IMR-90 (cell line): Measurements from ENCODE around the gene CRTC1. TPM values are rescaled to one million over a fixed set of nuclear protein-coding genes. Genes with fewer than 3 reads are reported as not detected.

Experiments
- ATAC-seq: fragments of 200-7000 bp; cut with Tn5 transposase; 2 replicates; pipeline ENCODE4 v1.9.1; 2020; ENCODE audit warnings: low read depth, mild to moderate bottlenecking, moderate library complexity
- BruUV-seq: library from RNA; stranded (reverse); fragments of 400-500 nt; replicated peaks from 2 replicates; lab custom pipeline; 2021; lab: Mats Ljungman, UMichigan
- CTCF ChIA-PET: fragments of 300-600 bp; formaldehyde crosslinking; extraction: SDS; loops from one replicate; lab custom pipeline; 2021; ENCODE audit warnings: antibody characterized with exemption; lab: Yijun Ruan, JAX
- POLR2A ChIA-PET: fragments of 300-600 bp; sonication (Branson Sonifier 250); formaldehyde crosslinking; loops from one replicate; lab custom pipeline; 2022; ENCODE audit warnings: antibody characterized with exemption; ENCODE audit not compliant: unreplicated experiment; lab: Charles Lee
- DNase-seq: peaks from one replicate; pipeline ENCODE4 v3.0.0; 2013
- H2AFZ ChIP-seq: replicated peaks from 2 replicates; pipeline ENCODE3; 2013; ENCODE audit warnings: low read length, mild to moderate bottlenecking; ENCODE audit not compliant: poor library complexity
- H2AK5ac ChIP-seq: 2 replicates; pipeline ENCODE4 v1.6.1; 2013; ENCODE audit warnings: low read depth, low read length, inconsistent platforms
- H2AK9ac ChIP-seq: replicated peaks from 2 replicates; pipeline ENCODE3; 2013; ENCODE audit warnings: mild to moderate bottlenecking, low read depth, low read length, moderate library complexity; ENCODE audit not compliant: poor library complexity
- H2BK120ac ChIP-seq: 2 replicates; pipeline ENCODE4 v1.6.1; 2013; ENCODE audit warnings: low read depth, low read length, inconsistent platforms
- H2BK15ac ChIP-seq: 3 replicates; pipeline ENCODE4 v1.6.1; 2013; ENCODE audit warnings: low read depth, low read length, inconsistent platforms
- H2BK20ac ChIP-seq: 2 replicates; pipeline ENCODE4 v1.6.1; 2013; ENCODE audit warnings: low read depth, mild to moderate bottlenecking, inconsistent platforms, low read length, moderate library complexity
- H2BK5ac ChIP-seq: 2 replicates; pipeline ENCODE4 v1.6.1; 2013; ENCODE audit warnings: mild to moderate bottlenecking, low read depth, low read length, inconsistent platforms; ENCODE audit not compliant: poor library complexity, severe bottlenecking
- H3K14ac ChIP-seq: replicated peaks from 2 replicates; pipeline ENCODE4 v1.6.1; 2013; ENCODE audit warnings: low read depth, low read length, inconsistent platforms
- H3K18ac ChIP-seq: 2 replicates; pipeline ENCODE4 v1.6.1; 2013; ENCODE audit warnings: low read depth, low read length, control low read depth
- H3K23ac ChIP-seq: 2 replicates; pipeline ENCODE4 v1.6.1; 2013; ENCODE audit warnings: low read depth, low read length, inconsistent platforms
- H3K27ac ChIP-seq: 2 replicates; pipeline ENCODE4 v1.5.1; 2013; ENCODE audit warnings: mild to moderate bottlenecking, control low read depth, low read length; ENCODE audit not compliant: insufficient read depth
- H3K27me3 ChIP-seq: 2 replicates; pipeline ENCODE4 v1.6.1; 2013; ENCODE audit warnings: low read length; ENCODE audit not compliant: control insufficient read depth, insufficient read depth
- H3K36me3 ChIP-seq: 2 replicates; pipeline ENCODE4 v1.6.1; 2013; ENCODE audit warnings: low read length, mixed read lengths; ENCODE audit not compliant: control insufficient read depth, insufficient read depth
- H3K4ac ChIP-seq: 2 replicates; pipeline ENCODE4 v1.6.1; 2013; ENCODE audit warnings: low read depth, low read length, inconsistent platforms
- H3K4me1 ChIP-seq: 2 replicates; pipeline ENCODE4 v1.6.1; 2013; ENCODE audit warnings: low read length, mixed read lengths; ENCODE audit not compliant: control insufficient read depth, insufficient read depth
- H3K4me2 ChIP-seq: 2 replicates; pipeline ENCODE4 v1.6.1; 2013; ENCODE audit warnings: low read depth, mild to moderate bottlenecking, control low read depth, low read length, moderate library complexity
- H3K4me3 ChIP-seq: 2 replicates; pipeline ENCODE4 v1.5.1; 2013; ENCODE audit warnings: low read depth, mild to moderate bottlenecking, control low read depth, low read length, moderate library complexity; ENCODE audit not compliant: insufficient read depth
- H3K56ac ChIP-seq: 2 replicates; pipeline ENCODE4 v1.6.1; 2013; ENCODE audit warnings: low read length, inconsistent platforms; ENCODE audit not compliant: insufficient read depth; ENCODE audit errors: extremely low read depth
- H3K79me1 ChIP-seq, 2 experiments: 2 replicates each; pipeline ENCODE4 v1.6.1; 2013; ENCODE audit warnings: low read length in 2 of 2, inconsistent platforms in 1 of 2, low read depth in 1 of 2
- H3K9ac ChIP-seq: 2 replicates; pipeline ENCODE4 v1.6.1; 2013; ENCODE audit warnings: low read depth, low read length, control low read depth
- H3K9me1 ChIP-seq: 2 replicates; pipeline ENCODE4 v1.6.1; 2013; ENCODE audit warnings: low read length, inconsistent platforms; ENCODE audit not compliant: insufficient read depth
- H3K9me3 ChIP-seq: 2 replicates; pipeline ENCODE4 v1.6.1; 2013; ENCODE audit warnings: low read length; ENCODE audit not compliant: control insufficient read depth, insufficient read depth
- H4K20me1 ChIP-seq: 2 replicates; pipeline ENCODE4 v1.6.1; 2013; ENCODE audit warnings: low read length, inconsistent platforms; ENCODE audit not compliant: insufficient read depth
- H4K5ac ChIP-seq: 2 replicates; pipeline ENCODE4 v1.6.1; 2013; ENCODE audit warnings: mild to moderate bottlenecking, low read depth, low read length, control low read depth
- H4K8ac ChIP-seq, 2 experiments: 2 replicates each; pipeline ENCODE4 v1.6.1; 2013; ENCODE audit warnings: low read depth in 2 of 2, low read length in 2 of 2, control low read depth in 1 of 2, inconsistent platforms in 1 of 2
- H4K91ac ChIP-seq: 2 replicates; pipeline ENCODE4 v1.6.1; 2013; ENCODE audit warnings: low read depth, low read length, inconsistent platforms; ENCODE audit not compliant: insufficient read depth
- BHLHE40 ChIP-seq: fragments of 150-350 bp; IDR thresholded peaks from 2 replicates; pipeline ENCODE4 v1.6.1; 2016; ENCODE audit warnings: mild to moderate bottlenecking, low read depth, low read length
- CEBPB ChIP-seq: IDR thresholded peaks from 2 replicates; pipeline ENCODE4 v1.6.1; 2012; ENCODE audit warnings: low read depth, low read length, improper control_type of control experiment
- FOS ChIP-seq: fragments of 150-350 bp; IDR thresholded peaks from 2 replicates; pipeline ENCODE4 v1.6.1; 2016; ENCODE audit warnings: low read depth, low read length
- MAFK ChIP-seq: IDR thresholded peaks from 2 replicates; pipeline ENCODE4 v1.6.1; 2012; ENCODE audit warnings: low read depth, low read length, improper control_type of control experiment
- MAZ ChIP-seq: IDR thresholded peaks from 2 replicates; pipeline ENCODE4 v1.6.1; 2012; ENCODE audit warnings: low read depth, mild to moderate bottlenecking, low read length, improper control_type of control experiment, moderate library complexity, borderline replicate concordance
- MXI1 ChIP-seq: IDR thresholded peaks from 2 replicates; pipeline ENCODE4 v1.6.1; 2012; ENCODE audit warnings: low read depth, mild to moderate bottlenecking, low read length, moderate library complexity, borderline replicate concordance
- NFE2L2 ChIP-seq: fragments of 150-350 bp; IDR thresholded peaks from 2 replicates; pipeline ENCODE4 v1.6.1; 2016; ENCODE audit warnings: low read depth, mild to moderate bottlenecking, low read length
- RCOR1 ChIP-seq: IDR thresholded peaks from 2 replicates; pipeline ENCODE4 v1.6.1; 2012; ENCODE audit warnings: mild to moderate bottlenecking, low read length, improper control_type of control experiment; ENCODE audit not compliant: insufficient replicate concordance
- RFX5 ChIP-seq: IDR thresholded peaks from 2 replicates; pipeline ENCODE4 v1.8.0; 2012; ENCODE audit warnings: low read depth, mild to moderate bottlenecking, low read length, moderate library complexity
- SMC3 ChIP-seq: fragments of 150-350 bp; IDR thresholded peaks from 2 replicates; pipeline ENCODE4 v1.6.1; 2016; ENCODE audit warnings: low read depth, mild to moderate bottlenecking, antibody characterized with exemption, low read length, moderate library complexity
- USF2 ChIP-seq: fragments of 150-350 bp; IDR thresholded peaks from 2 replicates; pipeline ENCODE4 v1.6.1; 2017; ENCODE audit warnings: mild to moderate bottlenecking, antibody characterized with exemption, low read length, low read depth
- WGBS, 2 experiments: methylation state at CpG; one replicate each; pipeline versions ENCODE4 v1.1.5 to v1.1.7; 2013; ENCODE audit warnings: missing lambda C conversion rate in 2 of 2; ENCODE audit not compliant: insufficient read length in 1 of 2; ENCODE audit errors: extremely low coverage in 2 of 2; 5-methylcytosine and 5-hydroxymethylcytosine counted together
- dilution Hi-C: fragments of 300-500 bp; cut with HindIII; formaldehyde crosslinking; loops from one replicate; pipeline ENCODE4 v1.14.3; 2018; ENCODE audit warnings: low sequenced_read_pairs; ENCODE audit not compliant: unreplicated experiment
- in situ Hi-C: fragments of 300-500 bp; cut with MboI; formaldehyde crosslinking; loops from 3 replicates; pipeline ENCODE4 v1.14.3; 2019; ENCODE audit warnings: low sequenced_read_pairs, inconsistent platforms, mixed read lengths
- intact Hi-C: fragments of 100-400 bp; cut with micrococcal nuclease; formaldehyde crosslinking; loops from 2 replicates; pipeline ENCODE4 v1.10.0; 2022
- polyA plus RNA-seq, 3 experiments: library from polyadenylated mRNA; depleted of rRNA; stranded (reverse); fragments of >200 nt; gene quantifications; 2 replicates each; pipeline ENCODE4 v1.2.3, GENCODE V29; 2012; ENCODE audit warnings: low replicate concordance in 1 of 3
- total RNA-seq: library from RNA; depleted of rRNA; stranded (reverse); fragments of >200 nt; gene quantifications from 2 replicates; pipeline ENCODE4 v1.2.3, GENCODE V29; 2012
- TF ChIP-seq, protein P1 (sequence below): conservative IDR thresholded peaks from 2 replicates; pipeline ENCODE4 v1.5.1; 2012; ENCODE audit warnings: mild to moderate bottlenecking, low read depth, low read length, improper control_type of control experiment
- TF ChIP-seq, protein P2 (sequence below): fragments of 150-350 bp; IDR thresholded peaks from 2 replicates; pipeline ENCODE4 v1.6.1; 2016; ENCODE audit warnings: low read depth, mild to moderate bottlenecking, low read length, moderate library complexity, borderline replicate concordance

CRTC1 gene
- total and polyA plus RNA-seq, 2 of the 4 experiments (the other 2 are of a cell fraction) = 0.18 to 5.7 TPM

- H3K4me3 ChIP-seq = no peak overlapping the region
- no peaks in the 10 kb centered on the region for H3K9me3 ChIP-seq
- H3K4ac ChIP-seq = no peak overlapping the region
- no peak overlapping the region for H3K27ac ChIP-seq
- H3K36me3 ChIP-seq = peaks cover 12% of the 10 kb centered on the region; the same call in 1 of the 2 replicates
- no peaks in the 10 kb centered on the region for H3K79me1 ChIP-seq
- H2AFZ ChIP-seq = no peak overlapping the region
- H2AK9ac ChIP-seq = no peak overlapping the region
- no peak overlapping the region for H3K56ac ChIP-seq
- no peak overlapping the region for H4K91ac ChIP-seq
- H3K9me1 ChIP-seq = 0 out of 2 replicates have a peak, but pooled peaks cover 3% of the 10 kb centered on the region
- no peak overlapping the region for H3K14ac ChIP-seq
- 92% methylated on average over 5 of the region's 10 CpGs; no CpG with 5 or more reads in 1 of the 2 experiments for WGBS, 2 experiments
- no peak overlapping the region for H2BK5ac ChIP-seq
- no peak overlapping the region for H2AK5ac ChIP-seq
- H2BK15ac ChIP-seq = no peak overlapping the region
- ChIA-PET POLR2A (no interaction called here), CTCF (no interaction called here)
- ATAC-seq (no peak), DNase-seq (no peak)
- H3K18ac ChIP-seq = no peak overlapping the region
- no peak overlapping the region for H3K23ac ChIP-seq
- TF ChIP-seq MAZ = no peak
- TF ChIP-seq FOS = no peak
- TF ChIP-seq, protein P1, sequence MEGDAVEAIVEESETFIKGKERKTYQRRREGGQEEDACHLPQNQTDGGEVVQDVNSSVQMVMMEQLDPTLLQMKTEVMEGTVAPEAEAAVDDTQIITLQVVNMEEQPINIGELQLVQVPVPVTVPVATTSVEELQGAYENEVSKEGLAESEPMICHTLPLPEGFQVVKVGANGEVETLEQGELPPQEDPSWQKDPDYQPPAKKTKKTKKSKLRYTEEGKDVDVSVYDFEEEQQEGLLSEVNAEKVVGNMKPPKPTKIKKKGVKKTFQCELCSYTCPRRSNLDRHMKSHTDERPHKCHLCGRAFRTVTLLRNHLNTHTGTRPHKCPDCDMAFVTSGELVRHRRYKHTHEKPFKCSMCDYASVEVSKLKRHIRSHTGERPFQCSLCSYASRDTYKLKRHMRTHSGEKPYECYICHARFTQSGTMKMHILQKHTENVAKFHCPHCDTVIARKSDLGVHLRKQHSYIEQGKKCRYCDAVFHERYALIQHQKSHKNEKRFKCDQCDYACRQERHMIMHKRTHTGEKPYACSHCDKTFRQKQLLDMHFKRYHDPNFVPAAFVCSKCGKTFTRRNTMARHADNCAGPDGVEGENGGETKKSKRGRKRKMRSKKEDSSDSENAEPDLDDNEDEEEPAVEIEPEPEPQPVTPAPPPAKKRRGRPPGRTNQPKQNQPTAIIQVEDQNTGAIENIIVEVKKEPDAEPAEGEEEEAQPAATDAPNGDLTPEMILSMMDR = no peak
- no peak for TF ChIP-seq MAFK
- no peak for TF ChIP-seq MXI1
- TF ChIP-seq CEBPB = no peak
- no peak for TF ChIP-seq SMC3
- no peak for TF ChIP-seq RCOR1
- TF ChIP-seq BHLHE40 = no peak
- TF ChIP-seq, protein P2, sequence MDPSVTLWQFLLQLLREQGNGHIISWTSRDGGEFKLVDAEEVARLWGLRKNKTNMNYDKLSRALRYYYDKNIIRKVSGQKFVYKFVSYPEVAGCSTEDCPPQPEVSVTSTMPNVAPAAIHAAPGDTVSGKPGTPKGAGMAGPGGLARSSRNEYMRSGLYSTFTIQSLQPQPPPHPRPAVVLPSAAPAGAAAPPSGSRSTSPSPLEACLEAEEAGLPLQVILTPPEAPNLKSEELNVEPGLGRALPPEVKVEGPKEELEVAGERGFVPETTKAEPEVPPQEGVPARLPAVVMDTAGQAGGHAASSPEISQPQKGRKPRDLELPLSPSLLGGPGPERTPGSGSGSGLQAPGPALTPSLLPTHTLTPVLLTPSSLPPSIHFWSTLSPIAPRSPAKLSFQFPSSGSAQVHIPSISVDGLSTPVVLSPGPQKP = no peak
- no peak for TF ChIP-seq USF2
- TF ChIP-seq RFX5 = no peak
- TF ChIP-seq NFE2L2 = no peak
- no peak overlapping the region for H2BK120ac ChIP-seq
- dilution Hi-C loops (no loop called here), in situ Hi-C loops (no loop called here), intact Hi-C loops (no loop called here)
- no peak overlapping the region for H2BK20ac ChIP-seq
- no peak overlapping the region for H4K5ac ChIP-seq
- no peaks in the 10 kb centered on the region for H4K20me1 ChIP-seq
- no peaks in the 10 kb centered on the region for H3K27me3 ChIP-seq
- BruUV-seq = no TSS peak
- H4K8ac ChIP-seq = no peak overlapping the region
- H3K4me1 ChIP-seq = peaks cover 3% of the 10 kb centered on the region; the same call in 1 of the 2 replicates
- H3K4me2 ChIP-seq = no peak overlapping the region
- H3K9ac ChIP-seq = no peak overlapping the region
Observed at GRCh38 chr19:18751571-18751970, 68.1 kb downstream of the CRTC1 start.
